Thyroid gland (tissue), 4 donors: ENCODE data around the gene RAPGEFL1. TPM values are rescaled to one million over a fixed set of nuclear protein-coding genes. Genes with fewer than 3 reads are reported as not detected.

Experiments used
- DNase-seq, 2 donors: peaks; one replicate each; pipeline ENCODE4 v3.0.0-alpha.2; 2019
- H3K27ac ChIP-seq, 3 donors: fragments of 200-600 bp; sonication (generic); 1 replicate in 2 of 3; 2 replicates in 1 of 3; pipeline ENCODE4 v1.5.1; 2016 to 2019; ENCODE audit warnings: mild to moderate bottlenecking in 1 of 3, moderate library complexity in 1 of 3
- H3K27me3 ChIP-seq: fragments of 200-600 bp; sonication (generic); one replicate; pipeline ENCODE4 v1.5.1; 2019
- H3K36me3 ChIP-seq, 2 donors: fragments of 200-600 bp; sonication (generic); one replicate each; pipeline ENCODE4 v1.5.1; 2016 to 2019
- H3K4me1 ChIP-seq, 2 donors: fragments of 200-600 bp; sonication (generic); one replicate each; pipeline ENCODE4 v1.5.1; 2017 to 2019
- H3K4me3 ChIP-seq, 3 donors: fragments of 200-600 bp; sonication (generic); replicated peaks in 1 of 3; 1 replicate in 2 of 3; 2 replicates in 1 of 3; pipeline ENCODE4 v1.5.1; 2016; ENCODE audit warnings: mild to moderate bottlenecking in 1 of 3
- H3K9me3 ChIP-seq: fragments of 200-600 bp; sonication (generic); one replicate; pipeline ENCODE4 v1.5.1; 2017
- CTCF ChIP-seq, 6 experiments: fragments of 200-600 bp in 3 of 6; fragments of 450-650 bp in 3 of 6; sonication (generic) in 3 of 6; IDR thresholded peaks; one replicate each; pipeline ENCODE4 v1.5.1; 2016 to 2019; ENCODE audit warnings: antibody characterized with exemption in 6 of 6, mild to moderate bottlenecking in 2 of 6, inconsistent platforms in 1 of 6, moderate library complexity in 1 of 6
- POLR2A ChIP-seq, 2 donors: fragments of 450-650 bp; IDR thresholded peaks; one replicate each; pipeline ENCODE4 v1.6.1; 2017; ENCODE audit warnings: antibody characterized with exemption in 2 of 2, mild to moderate bottlenecking in 2 of 2, moderate library complexity in 1 of 2
- WGBS, 2 donors: methylation state at CpG; one replicate each; pipeline ENCODE4 v1.1.5; 2017; 5-methylcytosine and 5-hydroxymethylcytosine counted together
- intact Hi-C: fragments of 100-400 bp; cut with DNase I; formaldehyde crosslinking; loops from one replicate; pipeline ENCODE4 v1.15.1; 2023
- total RNA-seq, 4 donors: library from RNA; depleted of rRNA; stranded (reverse); fragments of >200 nt; gene quantifications; one replicate each; pipeline ENCODE4 v1.2.3, GENCODE V29; 2016

The RAPGEFL1 gene
- total RNA-seq, 4 donors from 2014 or later, result 1.3 to 5.2 (median 4.1) TPM

- TF ChIP-seq CTCF (IDR thresholded peaks at IDR 0.05) (no peak), POLR2A (IDR thresholded peaks at IDR 0.05) (no peak)
- Histone ChIP-seq H3K9me3 (no peaks in the 10 kb centered on the region), H3K27me3 (no peaks in the 10 kb centered on the region), H3K4me3 (no peak overlapping the region), H3K4me1 (peaks cover 0 to 6% of the 10 kb centered on the region in 2 donors), H3K36me3 (peaks cover 32 to 39% of the 10 kb centered on the region in 2 donors), H3K27ac (no peak overlapping the region)
- no peak for DNase-seq
- intact Hi-C loops, result no loop called here
- 91 to 94% methylated on average over 6 of the region's 6 CpGs for WGBS, 2 donors
Measured at GRCh38 chr17:40159456-40159855, 17.8 kb upstream of the RAPGEFL1 start.

GRCh38 chr17:40167685-40168261 lies 9.5 kb upstream of the RAPGEFL1 start:
- 83 to 91% methylated on average over 3 of the region's 3 CpGs for WGBS, 2 donors
- H3K36me3 ChIP-seq, result peaks cover 52 to 77% of the 10 kb centered on the region in 2 donors

GRCh38 chr17:40168262-40168832 lies 8.9 kb upstream of the RAPGEFL1 start:
- Histone ChIP-seq H3K27ac (peak overlapping the region; percentile 45 to 66 (median 66)), H3K9me3 (no peaks in the 10 kb centered on the region), H3K27me3 (no peaks in the 10 kb centered on the region), H3K4me1 (peaks cover 12 to 21% of the 10 kb centered on the region in 2 donors), H3K4me3 (no peak overlapping the region), H3K36me3 (peaks cover 46 to 75% of the 10 kb centered on the region in 2 donors)
- 44 to 45% methylated on average over 11 of the region's 11 CpGs for WGBS, 2 donors
- peak; percentile 42 to 46 for DNase-seq
- peak; percentile 54 to 99 (median 90) for TF ChIP-seq CTCF (IDR thresholded peaks at IDR 0.05)
- no peak for TF ChIP-seq POLR2A (IDR thresholded peaks at IDR 0.05)
- intact Hi-C loops, result loop anchor here (5.0 to 10.0 kb wide), 3 partner anchors 46 to 151 kb away; partner anchors contain the start of genes CSF3, MSL1 and THRA

More at GRCh38 chr17:40167685-40168261, 9.5 kb upstream of the RAPGEFL1 start:
- no peak for DNase-seq
- TF ChIP-seq CTCF (IDR thresholded peaks at IDR 0.05), result no peak
- TF ChIP-seq POLR2A (IDR thresholded peaks at IDR 0.05), result no peak
- intact Hi-C loops, result loop anchor here (5.0 to 10.0 kb wide), 3 partner anchors 45 to 150 kb away; partner anchors contain the start of genes CSF3, MSL1 and THRA
- no peak overlapping the region for H3K4me3 ChIP-seq
- no peaks in the 10 kb centered on the region for H3K27me3 ChIP-seq
- H3K4me1 ChIP-seq, result peaks cover 12 to 21% of the 10 kb centered on the region in 2 donors
- H3K9me3 ChIP-seq, result no peaks in the 10 kb centered on the region
- peak overlapping the region; percentile 45 to 66 (median 66) for H3K27ac ChIP-seq

DNA sequence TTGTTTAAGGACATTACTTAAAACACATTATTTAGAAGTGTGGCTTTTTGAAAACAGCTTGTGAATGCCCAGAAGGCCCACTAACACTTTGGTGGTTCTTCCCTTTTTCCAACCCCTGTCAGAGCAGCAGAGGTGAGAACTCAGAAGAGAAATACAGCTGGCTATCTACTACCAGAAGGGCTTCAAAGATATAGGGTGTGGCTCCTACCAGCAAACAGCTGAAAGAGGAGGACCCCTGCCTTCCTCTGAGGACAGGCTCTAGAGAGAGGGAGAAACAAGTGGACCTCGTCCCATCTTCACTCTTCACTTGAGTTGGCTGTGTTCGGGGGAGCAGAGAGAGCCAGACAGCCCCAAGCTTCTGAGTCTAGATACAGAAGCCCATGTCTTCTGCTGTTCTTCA lies 6.9 kb upstream of the RAPGEFL1 start:
- TF ChIP-seq POLR2A (IDR thresholded peaks at IDR 0.05), result no peak
- no peak for TF ChIP-seq CTCF (IDR thresholded peaks at IDR 0.05)
- peaks cover 37 to 56% of the 10 kb centered on the region in 2 donors for H3K36me3 ChIP-seq
- no peak overlapping the region for H3K4me3 ChIP-seq
- H3K27me3 ChIP-seq, result no peaks in the 10 kb centered on the region
- no peak overlapping the region for H3K27ac ChIP-seq
- 88 to 100% methylated on average over 2 of the region's 2 CpGs for WGBS, 2 donors
- intact Hi-C loops, result no loop called here
- no peak for DNase-seq
- H3K9me3 ChIP-seq, result no peaks in the 10 kb centered on the region
- H3K4me1 ChIP-seq, result peaks cover 12 to 21% of the 10 kb centered on the region in 2 donors

DNA sequence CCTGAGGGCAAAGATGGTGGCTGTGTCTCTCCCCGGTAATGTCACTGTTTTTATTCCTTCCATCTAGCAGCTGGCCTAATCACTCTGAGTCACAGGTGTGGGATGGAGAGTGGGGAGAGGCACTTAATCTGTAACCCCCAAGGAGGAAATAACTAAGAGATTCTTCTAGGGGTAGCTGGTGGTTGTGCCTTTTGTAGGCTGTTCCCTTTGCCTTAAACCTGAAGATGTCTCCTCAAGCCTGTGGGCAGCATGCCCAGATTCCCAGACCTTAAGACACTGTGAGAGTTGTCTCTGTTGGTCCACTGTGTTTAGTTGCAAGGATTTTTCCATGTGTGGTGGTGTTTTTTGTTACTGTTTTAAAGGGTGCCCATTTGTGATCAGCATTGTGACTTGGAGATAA lies 5.5 kb upstream of the RAPGEFL1 start:
- no peaks in the 10 kb centered on the region for H3K27me3 ChIP-seq
- no peaks in the 10 kb centered on the region for H3K9me3 ChIP-seq
- H3K4me1 ChIP-seq, result peaks cover 12 to 23% of the 10 kb centered on the region in 2 donors
- TF ChIP-seq CTCF (IDR thresholded peaks at IDR 0.05) (no peak), POLR2A (IDR thresholded peaks at IDR 0.05) (no peak)
- H3K27ac ChIP-seq, result no peak overlapping the region
- DNase-seq, result no peak
- intact Hi-C loops, result no loop called here
- H3K36me3 ChIP-seq, result peaks cover 37 to 50% of the 10 kb centered on the region in 2 donors
- 80 to 100% methylated on average over 1 of the region's 1 CpG for WGBS, 2 donors
- H3K4me3 ChIP-seq, result no peak overlapping the region
